22Rv1 (cell line): ENCODE measurements around the gene THADA.

Experiments
- H3K27ac ChIP-seq: fragments of 450-650 bp; 2 replicates; pipeline ENCODE4 v1.5.1; 2017
- CTCF ChIP-seq: fragments of 450-650 bp; IDR thresholded peaks from 2 replicates; pipeline ENCODE4 v1.5.1; 2017; ENCODE audit warnings: mild to moderate bottlenecking
- ZFX ChIP-seq: fragments of 450-650 bp; IDR thresholded peaks from 2 replicates; pipeline ENCODE4 v1.6.1; 2017; ENCODE audit warnings: antibody characterized with exemption, borderline replicate concordance

THADA gene

DNA sequence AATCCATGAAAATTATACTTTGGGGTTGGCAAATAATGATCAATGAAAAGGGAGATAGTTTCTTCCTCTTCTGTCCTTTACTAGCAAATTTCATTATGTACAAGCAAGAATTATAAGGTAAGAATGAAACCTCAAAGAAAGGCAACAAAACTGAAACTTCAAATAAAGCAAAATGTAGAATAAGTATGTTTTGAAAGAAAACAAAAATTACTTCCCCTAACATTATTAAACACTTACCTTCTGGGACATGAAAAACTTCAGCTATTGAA lies 29.4 kb downstream of the THADA start:
- no peak for TF ChIP-seq CTCF
- TF ChIP-seq ZFX: no peak
- H3K27ac ChIP-seq: no peak overlapping the region

- H3K27ac ChIP-seq: no peak overlapping the region
- TF ChIP-seq CTCF (no peak), ZFX (no peak)
Measured at GRCh38 chr2:43563679-43564078, 32.2 kb downstream of the THADA start.

- TF ChIP-seq ZFX: no peak
- no peak for TF ChIP-seq CTCF
- H3K27ac ChIP-seq: no peak overlapping the region
Measured at GRCh38 chr2:43560231-43560547, 35.6 kb downstream of the THADA start.

DNA sequence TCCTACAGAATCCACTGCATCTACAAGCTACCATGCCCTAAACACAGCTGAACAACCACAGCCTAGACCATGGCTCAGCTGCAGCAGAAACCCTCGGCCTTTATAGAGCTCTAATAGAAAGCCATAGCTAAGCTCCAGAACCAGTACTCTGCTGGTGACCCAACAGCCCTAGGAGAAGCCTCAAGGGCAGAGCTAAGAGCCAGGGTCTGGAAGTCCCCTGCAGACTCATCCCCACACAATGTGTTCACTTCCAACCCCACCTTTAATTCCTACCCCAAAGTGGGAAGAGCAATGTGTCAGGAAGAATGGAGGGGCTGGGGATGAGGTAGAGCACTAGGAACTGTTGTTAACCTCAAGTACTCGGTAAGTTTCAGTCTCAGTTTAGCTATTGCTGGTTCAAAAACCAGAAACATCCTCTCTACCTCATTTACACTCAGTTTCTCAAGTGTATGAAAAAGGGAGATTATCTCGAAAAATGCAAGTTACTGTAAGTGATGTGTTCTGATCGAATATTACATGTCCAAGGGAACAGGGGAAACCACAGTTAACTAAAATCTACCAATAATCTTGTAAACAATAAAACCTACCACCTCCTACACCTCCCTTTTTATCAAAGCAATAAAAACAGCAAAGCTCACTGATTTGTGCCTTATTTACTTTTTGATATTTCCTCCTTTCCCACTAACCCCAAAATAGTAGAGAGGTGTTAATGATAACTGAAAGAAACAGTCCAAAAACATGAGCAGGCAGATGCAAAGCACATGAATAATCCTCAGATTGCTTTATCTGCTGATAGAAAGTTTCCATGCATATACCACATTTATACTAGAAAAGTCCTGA lies 36.2 kb downstream of the THADA start:
- no peak for TF ChIP-seq CTCF
- no peak for TF ChIP-seq ZFX
- H3K27ac ChIP-seq: no peak overlapping the region

DNA sequence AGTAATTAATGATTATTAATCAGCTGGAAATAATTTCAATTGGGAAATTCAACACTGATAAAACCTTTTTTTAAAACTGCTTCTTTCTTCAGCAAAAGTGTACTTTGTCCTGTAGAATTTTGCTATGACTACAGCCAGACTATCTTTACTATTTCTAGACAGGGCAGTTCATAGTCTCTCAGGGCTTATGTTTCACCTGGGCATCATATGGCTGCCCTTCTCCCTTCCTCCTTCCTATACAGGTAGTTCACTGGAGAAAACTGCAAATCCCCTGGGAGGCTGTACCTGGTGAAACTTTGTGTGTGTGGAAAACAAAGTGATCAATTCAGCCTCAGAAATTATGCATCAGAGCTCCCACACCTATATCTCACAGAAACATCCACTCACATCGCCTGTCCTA lies 38.6 kb downstream of the THADA start:
- H3K27ac ChIP-seq: no peak overlapping the region
- TF ChIP-seq ZFX (no peak), CTCF (no peak)

- no peak for TF ChIP-seq ZFX
- TF ChIP-seq CTCF: no peak
- H3K27ac ChIP-seq: no peak overlapping the region
Measured at GRCh38 chr2:43556256-43556655, 39.6 kb downstream of the THADA start.

DNA sequence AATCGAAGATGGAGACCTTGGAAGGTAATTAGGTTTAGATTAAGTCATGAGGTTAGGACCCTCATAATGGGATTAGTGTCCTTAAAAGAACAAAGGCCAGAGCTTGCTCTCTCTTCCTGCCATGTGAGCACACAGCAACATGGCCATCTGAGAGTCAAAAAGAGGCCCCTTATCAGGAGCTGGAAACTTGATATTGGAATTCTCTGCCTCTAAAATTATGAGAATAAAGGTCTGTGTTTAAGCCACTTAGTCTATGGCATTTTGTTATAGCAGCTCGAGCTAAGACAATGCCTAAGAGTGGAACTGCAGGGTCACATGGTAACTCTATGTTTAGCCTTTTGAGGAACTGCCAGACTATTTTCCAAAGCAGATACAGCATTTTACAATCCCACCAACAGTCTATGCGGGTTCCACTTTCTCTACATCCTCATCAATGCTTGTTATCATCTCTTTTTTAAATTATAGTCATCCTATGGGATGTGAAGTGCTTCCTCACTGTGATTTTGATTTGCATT lies 42.4 kb downstream of the THADA start:
- TF ChIP-seq ZFX (no peak), CTCF (no peak)
- no peak overlapping the region for H3K27ac ChIP-seq
